RCC 7860 (cell line): ENCODE measurements around the gene MYLK4.
A peak's percentile ranks its signal among the peaks of the same experiment; 100 is the strongest.

Experiments
- DNase-seq: peaks from one replicate; pipeline ENCODE4 v3.0.0-alpha.2; 2015; ENCODE audit warnings: low spot score
- FAIRE-seq: peaks from 2 replicates; lab custom pipeline; 2012; peaks lifted over from hg19 to GRCh38; lab: Jason Lieb, UNC

Gene MYLK4

DNA sequence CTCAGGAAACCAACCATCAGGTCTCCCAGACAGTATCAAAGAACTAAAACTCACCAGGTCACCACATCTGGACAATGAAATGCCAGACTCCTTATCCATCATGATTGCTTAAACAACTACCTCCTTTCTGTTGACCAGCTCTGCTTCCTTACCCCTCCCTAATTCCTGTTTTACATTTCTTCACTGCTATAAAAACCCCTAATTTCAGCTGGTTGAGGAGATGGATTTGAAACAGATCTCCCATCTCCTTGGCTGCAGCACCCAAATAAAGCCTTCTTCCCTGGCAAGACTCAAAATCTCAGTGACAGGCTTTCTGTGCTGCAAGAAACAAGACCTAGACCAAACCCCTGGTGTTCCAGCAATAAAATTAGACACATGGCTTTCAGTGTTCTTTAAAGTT is 40.3 kb downstream of the MYLK4 start:
- FAIRE-seq, result no peak
- no peak for DNase-seq

DNA sequence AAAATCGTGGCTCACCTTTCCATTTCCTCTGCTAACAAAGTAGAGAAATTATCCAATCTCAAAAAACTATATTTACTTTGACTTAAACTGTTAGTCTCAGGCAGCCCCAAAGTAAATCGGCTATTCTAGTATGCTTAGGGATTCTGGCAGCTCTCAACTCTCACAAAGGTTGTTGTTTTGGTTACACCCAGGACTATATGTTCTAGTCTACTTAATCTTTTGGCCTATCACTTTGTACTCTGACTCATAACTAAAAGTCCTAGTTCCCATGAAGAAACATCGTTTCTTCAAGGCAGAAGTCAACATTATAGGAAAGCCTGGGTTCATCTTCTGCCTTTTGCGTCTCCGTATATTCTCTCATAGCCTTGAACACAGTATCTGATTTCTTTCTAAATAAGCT is 42.3 kb downstream of the MYLK4 start:
- FAIRE-seq (no peak), DNase-seq (no peak)

DNA sequence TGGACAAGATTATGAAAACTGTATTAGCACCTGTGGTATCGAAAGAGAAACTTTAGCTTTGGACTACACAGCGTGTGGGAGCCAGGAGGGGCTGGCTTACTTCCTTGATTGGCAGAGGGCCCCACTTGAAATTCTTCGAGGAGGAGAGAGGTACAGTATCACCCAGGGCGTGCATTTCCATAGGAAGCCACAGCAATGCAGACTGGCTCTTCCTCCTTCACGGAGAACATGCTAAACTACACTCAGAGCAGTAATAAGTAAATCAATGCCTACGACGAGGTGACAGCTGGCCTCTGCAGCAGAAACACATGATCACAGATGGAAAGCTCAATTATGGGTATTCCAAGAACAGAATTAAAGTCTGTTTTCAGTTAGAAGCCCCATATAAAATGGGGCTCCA is 44.2 kb downstream of the MYLK4 start:
- FAIRE-seq, result no peak

DNA sequence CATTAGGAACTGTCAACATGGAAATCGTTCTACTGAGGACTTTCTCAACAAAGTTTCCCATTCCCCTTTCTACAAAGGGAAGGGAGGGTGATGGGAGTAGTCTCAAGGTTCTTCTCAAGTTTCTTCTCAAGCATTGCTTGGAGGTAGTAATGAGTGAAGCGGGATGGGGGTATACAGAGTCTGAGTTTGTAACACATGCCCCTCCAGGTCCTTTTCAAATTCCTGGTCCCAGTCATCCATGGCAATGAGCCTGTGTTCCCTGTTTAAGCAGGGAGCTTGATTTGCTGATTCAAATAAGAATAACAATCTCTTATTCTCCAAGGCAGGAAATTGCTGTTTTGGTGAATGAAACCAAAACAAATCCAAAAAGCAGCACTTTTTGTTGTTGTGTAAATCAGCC is 45.5 kb downstream of the MYLK4 start:
- DNase-seq (no peak), FAIRE-seq (no peak)

More for the DNA sequence above, 44.2 kb downstream of the MYLK4 start:
- DNase-seq, result no peak

DNA sequence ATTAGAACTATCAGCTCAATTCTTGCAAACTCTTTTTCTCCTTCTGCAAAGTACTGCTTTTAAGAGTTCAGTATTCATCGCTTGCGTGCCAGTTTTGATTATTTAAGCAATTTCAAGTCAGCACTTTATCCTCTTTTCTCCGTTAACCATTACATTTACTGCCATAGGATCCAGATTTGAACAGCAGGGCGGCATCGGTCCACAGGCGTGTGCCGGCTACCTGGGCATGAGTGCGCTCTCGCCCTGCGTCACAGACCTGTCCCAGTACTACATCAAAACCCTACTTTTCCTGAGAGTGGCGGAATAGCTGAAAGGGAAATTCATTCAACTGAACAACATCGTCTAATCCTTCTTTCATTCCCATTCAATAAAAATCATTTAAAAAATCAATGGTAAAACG is 53.4 kb downstream of the MYLK4 start:
- DNase-seq, result no peak
- no peak for FAIRE-seq

DNA sequence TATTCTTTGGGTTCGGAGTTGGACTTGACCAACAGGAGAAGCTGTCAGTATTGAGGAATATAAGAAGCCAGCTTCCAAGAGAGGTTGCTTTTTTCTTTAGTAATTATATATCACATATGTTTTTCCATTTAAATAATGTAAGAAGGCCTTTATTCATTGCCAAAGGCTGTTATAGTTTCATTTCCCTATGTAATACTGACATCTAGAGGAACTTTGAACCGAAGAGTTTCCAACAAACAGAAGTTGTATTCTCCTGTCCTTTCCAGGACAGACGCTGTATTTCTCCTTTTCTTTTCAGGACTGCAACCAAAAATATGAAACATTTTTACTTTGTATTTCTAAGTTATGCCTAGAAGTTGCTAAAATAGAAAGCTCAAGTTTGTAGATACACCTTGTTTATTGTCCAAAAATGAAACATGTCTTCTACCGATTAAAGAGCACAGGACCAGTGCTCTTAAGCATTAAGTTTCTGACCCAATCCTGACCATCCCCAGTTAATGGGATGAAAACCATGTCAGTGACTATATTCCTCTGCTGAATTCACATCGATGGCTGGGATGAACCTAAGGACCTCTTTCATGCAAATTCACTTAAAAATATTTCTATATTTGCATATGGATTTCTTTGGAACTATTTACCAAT is 55.1 kb downstream of the MYLK4 start:
- peak; percentile 31 for DNase-seq
- peak; percentile 7 for FAIRE-seq

DNA sequence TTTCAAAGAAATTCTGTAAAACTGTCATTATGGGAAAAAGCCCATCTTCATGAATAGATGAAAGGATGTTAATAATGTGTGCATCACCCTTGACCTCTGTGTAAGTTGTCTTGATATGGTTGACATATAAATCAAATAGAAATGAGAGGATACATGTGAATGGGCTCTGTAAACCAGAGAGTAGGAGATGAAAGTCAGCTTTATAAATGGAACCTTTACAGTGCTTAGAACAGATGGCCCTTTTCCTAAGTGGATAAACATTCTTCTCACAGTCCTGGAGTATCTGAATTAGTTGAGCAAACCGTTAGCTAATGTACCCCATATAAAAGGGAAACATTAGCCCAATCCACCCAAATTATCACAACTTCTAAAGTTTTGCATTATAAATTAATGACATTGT is 57.5 kb downstream of the MYLK4 start:
- DNase-seq, result no peak
- no peak for FAIRE-seq

DNA sequence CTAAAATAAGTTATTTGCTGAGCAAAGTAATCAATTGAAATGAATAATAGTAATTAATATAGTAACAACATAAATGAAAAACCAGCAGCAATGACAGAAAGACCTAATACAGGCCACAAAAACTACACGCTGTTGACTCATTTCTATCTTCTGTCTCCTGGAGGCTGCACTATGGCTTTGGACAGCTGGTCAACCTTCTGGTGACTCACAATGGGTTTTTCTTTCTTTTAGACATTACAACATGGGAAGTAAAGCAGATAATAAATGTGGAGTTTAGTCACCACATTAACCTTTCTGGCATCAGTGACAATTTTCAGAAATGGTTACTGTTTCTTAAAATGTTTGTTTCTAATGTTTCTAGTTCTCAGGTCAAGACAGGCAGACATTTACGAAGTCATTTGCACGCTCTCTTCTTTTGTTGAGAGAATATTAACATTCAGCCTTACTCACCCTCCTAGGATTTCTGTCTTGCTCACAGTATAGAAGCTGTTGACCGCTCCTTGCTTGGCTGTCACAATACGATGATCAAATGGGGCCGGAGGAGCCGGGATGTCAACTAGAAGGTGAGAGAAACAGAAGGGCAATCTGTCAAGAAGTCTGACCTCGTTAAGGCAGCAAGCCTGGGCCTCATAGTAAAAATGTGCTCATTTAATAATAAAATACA is 62.2 kb downstream of the MYLK4 start:
- DNase-seq (peak; percentile 85), FAIRE-seq (peak; percentile 94)

DNA sequence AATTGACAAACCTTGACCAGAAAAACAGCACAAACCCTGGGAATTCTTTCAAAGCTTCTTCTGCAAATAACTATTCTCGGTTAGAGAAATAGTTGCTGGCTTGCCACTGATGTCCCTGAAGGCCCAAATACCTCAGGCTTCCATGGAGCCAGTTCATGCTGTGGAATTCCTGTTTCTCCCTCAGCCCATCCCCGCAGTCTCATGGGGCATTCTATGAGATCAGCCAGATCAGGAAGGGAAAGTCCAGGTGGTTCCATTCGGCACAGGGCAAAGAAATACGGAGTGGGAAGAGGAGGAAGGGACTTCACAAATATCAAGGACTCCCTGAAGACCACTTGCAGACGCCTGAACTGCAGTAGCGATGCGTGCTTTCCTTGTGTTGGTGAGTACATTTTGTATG is 63.3 kb downstream of the MYLK4 start:
- FAIRE-seq, result no peak

DNA sequence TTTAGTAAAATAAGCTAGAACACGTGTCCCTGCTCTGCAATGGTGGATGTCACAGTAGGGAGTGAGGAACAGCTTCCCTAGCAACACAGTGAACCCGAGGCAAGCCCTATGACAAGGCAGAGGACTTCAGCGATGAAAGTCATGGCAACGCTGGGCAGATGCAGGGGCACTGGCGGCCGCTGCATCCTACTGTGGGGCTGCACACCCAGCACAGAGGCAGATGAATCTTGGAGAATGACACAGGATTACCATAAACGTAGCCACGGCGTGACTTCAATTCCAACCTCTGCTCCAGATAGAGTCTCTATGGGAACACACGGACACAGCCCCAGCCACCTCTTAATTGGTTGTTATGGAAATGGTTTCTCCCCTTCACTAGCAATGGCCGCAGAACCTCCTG is 64.2 kb downstream of the MYLK4 start:
- DNase-seq (no peak), FAIRE-seq (no peak)

More for the DNA sequence above, 63.3 kb downstream of the MYLK4 start:
- no peak for DNase-seq

DNA sequence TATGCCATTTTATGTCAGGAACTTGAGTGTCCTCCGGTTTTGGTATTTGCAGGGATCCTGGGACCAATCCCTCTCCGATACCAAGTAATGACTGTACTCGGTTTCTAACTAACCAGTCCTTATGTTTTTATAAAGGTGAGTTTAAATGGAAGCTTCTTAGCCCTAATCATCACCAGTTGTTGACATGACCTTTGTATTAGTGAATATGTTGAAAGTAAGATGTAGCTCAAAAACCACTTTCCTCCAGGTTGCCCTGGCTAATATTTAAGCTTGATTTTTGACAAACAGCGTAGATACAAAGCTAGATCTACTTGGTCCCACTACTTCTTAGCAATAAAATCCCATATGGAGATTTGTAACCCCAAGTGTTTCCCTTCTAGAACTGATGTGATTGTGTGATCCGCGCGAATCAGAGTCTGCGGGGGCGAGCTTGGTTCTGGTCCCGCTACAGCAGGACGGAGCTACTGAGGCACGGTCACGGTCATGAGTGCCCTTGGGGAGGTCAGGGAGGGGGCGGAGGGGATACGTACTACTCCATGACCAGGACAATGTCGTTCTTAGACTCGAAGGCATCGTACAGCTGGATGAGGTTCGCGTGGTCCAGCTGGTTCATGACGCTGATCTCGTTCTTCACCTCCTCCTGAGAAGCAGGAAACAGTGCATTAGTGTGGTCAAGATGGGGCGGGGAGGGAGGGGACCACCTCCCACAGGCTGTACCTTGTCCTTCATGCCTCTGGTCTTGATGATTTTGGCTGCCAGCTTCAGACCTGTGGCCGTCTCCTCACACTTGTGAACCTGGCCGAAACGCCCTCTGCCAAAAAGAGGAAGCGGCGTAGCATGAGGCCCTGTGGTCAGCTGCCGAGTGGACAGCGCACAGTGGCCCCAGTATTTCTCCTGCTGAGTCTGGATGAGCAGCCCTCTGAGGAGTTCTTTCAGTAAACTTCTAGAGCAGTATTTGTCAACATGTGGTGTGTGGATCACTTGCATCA is 65.7 kb downstream of the MYLK4 start:
- FAIRE-seq (no peak), DNase-seq (no peak)

DNA sequence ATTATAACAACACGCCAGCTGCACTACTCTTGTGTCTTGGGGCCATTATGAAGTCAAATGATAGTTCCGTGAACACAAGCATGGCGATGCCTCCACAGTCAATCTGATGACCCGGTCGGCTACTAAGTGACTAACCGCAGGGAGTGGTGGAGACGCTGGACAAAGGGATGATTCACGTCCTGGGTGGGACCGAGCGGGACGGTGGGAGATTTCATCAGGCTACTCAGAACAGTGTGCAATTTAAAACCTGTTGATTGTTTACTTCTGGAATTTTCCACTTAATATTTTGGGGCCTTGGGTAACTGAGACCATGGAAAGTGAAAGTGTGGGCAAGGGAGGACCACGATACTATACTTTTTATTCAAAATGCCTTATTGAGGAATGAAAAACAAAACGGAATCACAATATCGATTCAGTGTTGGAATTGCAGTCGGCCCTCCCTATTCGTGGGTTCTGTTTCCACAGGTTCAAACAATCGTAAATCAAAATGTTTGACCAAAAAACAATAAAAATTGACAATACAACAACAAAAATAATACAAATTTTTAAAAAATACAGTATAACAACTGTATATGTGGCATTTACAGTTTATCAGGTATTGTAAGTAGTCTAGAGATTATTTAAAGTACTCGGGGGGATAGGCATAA is 66.5 kb downstream of the MYLK4 start:
- peak; percentile 72 for FAIRE-seq
- peak; percentile 70 for DNase-seq

DNA sequence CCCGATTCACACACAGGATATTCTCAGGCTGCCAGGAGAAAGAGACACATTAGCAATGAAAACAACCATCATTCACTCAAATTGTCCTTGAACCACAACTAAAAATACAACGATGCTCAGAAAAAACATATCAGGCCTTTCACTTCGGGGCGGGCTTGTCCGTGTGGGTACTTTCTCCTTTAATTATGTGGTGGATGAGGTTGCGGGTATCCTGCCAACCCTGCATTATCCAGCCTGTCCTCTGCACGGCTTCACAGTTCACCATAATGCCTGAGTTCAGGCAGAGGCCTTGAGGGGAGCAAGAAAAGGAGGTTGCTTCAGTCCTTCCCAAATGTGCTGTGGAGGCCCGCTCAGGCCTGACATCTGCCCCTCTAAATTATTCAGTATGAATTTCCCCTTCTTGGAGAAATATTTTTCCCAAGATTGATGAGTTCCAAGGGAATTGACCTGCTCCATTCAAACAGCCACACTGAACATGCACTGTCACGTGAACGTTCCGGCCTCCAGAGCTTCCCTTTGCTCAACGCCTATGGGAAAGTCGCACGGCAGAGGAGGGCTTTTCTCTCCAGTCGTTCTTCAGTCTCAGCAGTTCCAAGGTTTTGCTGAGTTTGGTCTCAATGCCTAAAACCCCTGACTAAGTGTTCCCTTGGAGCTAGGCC is 70.3 kb downstream of the MYLK4 start:
- DNase-seq (no peak), FAIRE-seq (no peak)

DNA sequence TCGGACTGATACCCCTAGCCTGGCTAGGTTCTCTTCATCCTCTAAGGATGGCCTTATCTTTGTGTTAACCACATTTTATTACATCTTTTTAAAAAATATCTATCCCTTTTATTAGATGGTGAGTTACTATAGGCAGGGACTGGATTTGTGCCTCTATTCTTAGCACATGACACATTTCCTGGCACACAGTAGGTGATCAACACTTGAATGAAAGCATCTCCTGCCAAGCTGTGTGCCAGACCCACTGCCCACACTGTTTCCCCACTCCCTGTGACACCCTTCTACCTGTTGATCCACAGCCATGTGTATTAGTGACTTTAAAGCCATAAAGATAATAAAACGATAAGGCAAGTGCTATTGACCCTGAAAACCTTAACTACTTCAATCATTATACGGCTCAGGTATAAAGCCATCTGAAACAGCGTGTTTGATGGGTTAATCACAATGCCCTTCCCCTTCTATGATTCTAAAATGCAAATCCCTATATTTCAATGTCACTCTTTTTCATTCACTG is 73.6 kb downstream of the MYLK4 start:
- DNase-seq (no peak), FAIRE-seq (no peak)

DNA sequence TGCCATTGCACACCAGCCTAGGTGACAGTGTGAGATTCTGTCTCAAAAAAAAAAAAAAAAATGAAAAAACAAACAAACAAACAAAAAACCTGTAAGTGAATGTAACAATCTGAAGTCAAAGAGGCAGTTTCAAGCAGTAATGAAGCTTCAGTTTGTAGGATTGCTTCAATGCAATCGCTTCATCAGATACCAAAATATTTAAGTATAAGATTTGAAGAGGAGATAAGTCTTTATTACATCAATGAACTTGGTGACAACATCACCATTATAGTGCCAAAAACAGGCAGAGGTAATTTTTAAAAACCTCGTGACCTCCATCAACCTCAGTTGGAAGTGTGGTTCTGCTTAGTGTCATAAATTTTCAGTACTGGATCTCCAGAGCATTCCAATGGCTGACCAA is 74.7 kb downstream of the MYLK4 start:
- DNase-seq (no peak), FAIRE-seq (no peak)

DNA sequence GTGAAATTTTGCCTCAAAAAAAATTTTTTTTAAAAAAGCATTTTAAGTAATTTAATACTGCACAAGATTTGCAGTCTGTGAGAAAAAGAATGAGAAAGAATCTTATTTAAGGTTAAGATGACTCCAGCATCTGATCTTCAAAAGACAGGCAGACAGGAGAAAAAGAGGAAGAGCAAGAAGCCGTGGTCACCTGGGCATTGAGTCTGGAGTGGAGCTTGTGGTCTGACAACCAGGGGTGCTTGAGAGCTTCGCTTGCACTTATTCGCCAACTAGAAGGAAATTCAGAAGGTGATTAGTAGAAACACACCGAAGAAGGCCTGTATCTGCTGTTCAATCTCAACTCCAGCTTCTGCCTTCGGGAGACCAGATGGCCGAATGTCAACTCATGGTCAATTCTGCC is 75.9 kb downstream of the MYLK4 start:
- no peak for FAIRE-seq

DNA sequence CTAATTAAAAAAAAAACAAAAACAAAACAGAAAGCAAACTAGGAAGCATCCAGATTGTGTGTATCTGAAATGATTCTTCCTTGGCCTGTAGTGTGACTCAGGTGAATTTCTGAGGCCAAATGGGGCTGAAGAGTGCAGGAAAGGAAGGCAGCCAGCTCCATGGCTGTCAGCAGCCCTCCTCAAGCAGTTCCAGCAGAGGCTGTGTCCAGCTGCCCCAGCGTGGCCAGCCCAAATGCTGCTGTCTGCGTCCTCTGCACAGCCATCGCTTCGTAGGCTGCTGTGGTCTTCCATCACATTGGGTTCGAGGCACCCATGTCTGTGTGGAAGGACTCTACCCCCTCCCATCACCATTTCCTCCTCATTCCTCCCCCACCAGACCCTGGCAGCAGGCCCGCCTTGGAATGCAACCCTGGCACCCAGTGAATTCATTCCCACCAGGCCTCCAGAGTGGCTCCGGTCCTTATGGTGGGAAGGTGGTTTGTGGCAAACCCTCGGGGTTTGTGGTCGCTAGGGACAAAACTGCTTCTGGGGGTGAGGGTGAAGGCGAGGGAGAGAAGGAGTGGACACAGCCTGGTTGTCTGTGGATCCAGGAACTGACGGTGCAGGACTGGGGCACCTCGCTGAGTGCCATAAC is 81.5 kb downstream of the MYLK4 start:
- no peak for FAIRE-seq
- DNase-seq, result no peak

More for the DNA sequence above, 75.9 kb downstream of the MYLK4 start:
- DNase-seq, result no peak

DNA sequence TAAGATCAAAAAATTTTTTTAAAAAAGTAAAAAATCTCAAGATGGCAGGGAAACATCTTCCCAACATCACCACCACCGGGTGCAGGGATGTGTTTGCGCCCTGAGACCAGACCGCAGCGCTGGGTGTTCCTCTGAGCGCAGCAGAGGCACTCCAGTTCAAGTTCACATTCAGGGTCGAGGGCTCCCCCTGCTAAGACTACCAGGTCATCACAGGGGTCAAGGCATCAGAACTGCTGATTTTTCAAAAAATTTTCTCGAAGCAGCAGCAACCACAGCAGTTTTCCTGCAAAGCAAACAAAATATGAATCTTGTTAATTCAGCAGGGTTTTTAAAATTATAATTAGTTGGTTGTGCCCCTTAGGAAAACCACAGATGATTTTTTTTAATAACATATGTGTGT is 83.1 kb downstream of the MYLK4 start:
- DNase-seq (no peak), FAIRE-seq (no peak)

DNA sequence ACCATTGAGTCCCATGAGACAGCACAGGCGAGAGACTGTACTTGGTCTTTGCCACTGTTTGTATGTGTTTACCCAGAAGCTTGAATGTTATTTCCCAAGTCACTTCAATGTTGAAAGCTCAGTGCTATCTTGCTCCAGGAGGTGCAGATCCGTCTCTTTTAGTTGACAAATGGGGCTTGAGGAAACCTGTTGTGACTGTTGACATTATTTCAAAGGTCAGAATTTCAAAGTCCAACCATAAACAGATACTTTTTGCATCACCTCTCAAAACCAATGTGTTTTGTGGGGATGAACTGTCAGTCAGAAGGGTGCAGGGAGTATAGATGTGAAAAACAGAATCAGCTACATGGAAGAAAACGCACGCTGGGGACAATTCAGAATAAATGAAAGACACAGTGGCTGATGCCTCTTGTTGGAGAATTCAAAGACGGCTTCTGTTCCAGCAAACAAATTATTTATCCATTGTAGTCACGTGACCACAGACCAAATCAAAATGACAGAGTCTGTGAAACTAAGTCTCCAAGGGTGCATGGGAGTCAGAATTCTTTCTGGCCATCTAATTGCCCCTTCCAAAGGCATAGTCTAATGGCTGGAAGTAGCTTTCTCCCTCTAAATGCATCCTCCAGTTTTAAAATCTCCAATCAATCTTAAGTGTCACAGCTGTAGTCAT is 83.7 kb downstream of the MYLK4 start:
- DNase-seq (no peak), FAIRE-seq (no peak)
